ENCODE data around the gene KAT2B.
"Not testable (repeated sequence)": the region's sequence is repeated elsewhere in the genome, so short reads cannot be mapped to it uniquely, and the experiment has no call there.

KAT2B gene

DNA sequence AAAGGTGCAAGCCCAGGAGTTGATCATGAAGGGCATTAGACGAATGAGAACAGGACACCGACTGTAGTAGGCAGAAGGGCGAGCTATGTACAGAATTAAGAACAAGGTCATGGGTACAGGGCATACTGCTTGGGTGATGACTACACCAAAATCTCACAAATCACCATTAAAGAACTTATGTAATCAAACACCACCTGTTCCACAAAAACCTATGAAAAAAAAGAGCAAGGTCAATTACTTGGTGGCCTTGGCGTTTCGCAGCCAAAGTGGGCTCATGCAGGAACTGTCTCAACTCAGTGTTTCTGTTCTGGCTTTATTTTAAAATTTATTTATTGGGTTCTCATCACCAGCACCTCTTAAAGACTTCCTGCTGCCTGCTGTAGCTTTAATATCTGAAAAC lies 2.1 kb downstream of the KAT2B start:
- DNase-seq, result no peak

DNA sequence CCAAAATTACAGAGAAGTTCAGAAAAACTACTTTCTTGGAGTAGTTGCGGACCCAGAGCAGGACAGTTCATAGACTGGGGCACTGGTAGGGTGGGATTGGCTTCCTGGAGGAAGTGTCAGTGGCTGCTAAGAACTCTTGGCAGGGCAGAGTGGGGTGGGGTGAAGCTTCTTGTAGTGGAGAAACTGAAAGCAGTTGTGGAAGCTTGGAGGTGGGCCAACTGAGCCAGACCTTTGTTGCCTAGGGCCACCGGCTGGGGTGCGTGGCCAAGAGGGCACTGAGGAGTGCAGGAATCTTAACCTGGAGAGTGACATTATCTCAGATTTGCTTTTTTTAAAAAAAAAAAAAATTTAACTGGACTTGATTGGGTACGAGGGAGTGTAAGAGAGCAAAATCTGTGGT lies 3.1 kb downstream of the KAT2B start:
- DNase-seq, result peak; percentile 67

DNA sequence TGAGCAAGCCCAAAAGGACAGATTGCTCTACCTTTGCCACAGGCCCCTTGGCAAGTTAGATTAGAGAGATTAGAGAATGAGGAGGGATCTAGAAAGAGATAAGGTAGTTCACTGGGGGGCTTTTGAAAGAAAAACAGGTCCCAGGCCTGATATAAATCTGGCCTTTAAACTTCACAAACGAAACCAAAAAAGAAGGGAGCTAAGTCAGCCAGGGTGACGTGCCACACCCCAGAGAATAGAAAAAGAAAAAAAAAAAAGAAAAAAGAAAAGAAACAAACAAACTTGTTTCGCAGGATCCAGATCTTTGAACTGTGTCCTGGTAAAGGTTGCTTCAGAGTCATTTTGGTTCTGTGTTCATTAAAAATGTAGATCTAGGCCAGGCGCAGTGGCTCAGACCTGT lies 3.6 kb downstream of the KAT2B start:
- no peak for DNase-seq

DNA sequence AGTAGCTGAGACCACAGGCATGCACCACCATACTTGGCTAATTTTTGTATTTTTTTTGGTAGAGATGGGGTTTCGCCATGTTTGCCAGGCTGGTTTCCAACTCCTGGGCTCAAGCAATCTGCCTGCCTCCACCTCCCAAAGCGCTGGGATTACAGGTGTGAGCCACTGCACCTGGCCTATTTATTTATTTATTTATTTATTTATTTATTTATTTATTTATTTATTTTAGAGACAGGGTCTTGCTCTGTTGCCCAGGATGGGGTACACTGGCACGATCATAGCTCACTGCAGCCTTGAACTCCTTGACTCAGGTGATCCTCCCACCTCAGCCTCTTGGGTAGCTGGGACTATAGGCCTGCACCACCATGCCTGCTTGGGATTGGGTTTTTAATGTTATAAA lies 4.9 kb downstream of the KAT2B start:
- not testable (repeated sequence) for DNase-seq

DNA sequence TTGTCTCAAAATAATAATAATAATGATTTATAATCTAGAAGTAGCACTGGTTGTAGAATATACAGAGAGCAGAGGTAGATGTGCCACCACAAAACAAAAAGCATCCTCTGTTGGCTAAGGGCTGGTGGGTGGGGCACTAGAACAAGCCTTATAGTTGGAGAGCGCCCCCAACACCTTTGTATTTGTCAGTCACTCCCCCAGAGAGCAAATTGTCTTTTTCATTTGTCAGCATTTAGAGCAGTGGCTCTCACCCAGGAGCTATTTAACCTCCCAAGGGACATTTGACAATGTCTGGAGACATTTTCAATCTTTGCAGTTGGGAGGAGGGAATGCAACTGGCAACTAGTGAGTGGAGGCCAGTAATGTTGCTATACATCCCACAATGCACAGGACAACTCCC lies 6.3 kb downstream of the KAT2B start:
- no peak for DNase-seq

DNA sequence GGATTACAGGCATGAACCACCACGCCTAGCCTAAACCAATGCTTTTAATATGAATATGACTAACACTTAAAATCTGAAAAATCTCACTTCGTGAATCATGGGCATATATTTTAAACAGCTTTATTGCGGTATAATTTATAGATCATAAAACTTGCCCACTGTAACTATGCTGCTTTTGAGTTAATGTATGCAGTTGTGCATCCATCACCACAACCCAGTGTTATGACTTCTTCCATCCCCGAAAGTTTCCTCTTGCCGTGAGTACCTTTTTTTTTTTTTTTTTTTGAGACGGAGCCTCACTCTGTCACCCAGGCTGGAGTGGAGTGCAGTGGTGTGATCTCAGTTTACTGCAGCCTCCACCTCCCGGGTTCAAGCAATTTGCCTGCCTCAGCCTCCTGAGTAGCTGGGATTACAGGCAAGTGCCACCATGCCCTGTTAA lies 7.1 kb downstream of the KAT2B start:
- no peak for DNase-seq

DNA sequence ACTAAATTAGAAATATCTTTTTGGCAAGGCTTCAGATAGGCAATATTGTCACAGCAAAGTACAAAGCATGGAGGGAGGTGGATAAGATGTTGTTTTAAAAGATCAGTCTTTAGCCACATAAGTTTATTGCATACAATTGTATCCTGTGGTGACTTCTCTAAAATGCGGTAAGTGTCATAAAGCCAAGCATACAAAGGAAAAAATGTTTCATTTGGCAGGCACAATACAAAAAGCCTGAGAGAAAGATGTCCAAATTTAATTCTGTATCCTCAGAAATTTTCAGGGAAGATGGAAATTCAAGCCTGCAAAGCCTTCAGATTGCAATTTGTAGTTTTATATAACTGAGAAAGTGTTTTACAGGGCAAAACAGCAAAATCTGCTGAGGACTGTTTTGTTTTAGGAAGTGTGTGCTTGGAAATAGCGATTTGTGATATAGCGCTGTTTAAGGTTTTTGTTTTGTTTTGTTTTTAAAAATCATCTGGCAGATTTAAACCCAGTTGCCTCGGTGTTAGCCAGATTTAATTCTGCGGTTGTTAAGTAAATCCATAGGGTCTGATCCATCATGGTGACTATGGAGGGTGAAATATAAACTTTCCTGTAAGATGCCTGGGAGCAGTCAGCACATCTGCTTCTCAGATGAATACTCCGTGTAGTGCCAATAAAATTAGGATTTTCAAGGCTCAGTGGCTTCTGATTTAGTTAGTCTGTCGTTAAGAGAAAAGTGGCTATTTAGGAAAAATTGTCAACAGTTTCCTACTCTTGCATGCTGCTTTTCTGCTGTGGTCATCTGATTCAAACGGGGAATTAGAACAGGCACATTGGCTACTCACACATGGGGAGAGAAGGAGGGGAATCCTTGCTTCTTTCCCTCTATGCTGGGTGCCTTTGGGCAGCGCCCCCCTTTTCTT lies 8.0 kb downstream of the KAT2B start:
- DNase-seq, result no peak

DNA sequence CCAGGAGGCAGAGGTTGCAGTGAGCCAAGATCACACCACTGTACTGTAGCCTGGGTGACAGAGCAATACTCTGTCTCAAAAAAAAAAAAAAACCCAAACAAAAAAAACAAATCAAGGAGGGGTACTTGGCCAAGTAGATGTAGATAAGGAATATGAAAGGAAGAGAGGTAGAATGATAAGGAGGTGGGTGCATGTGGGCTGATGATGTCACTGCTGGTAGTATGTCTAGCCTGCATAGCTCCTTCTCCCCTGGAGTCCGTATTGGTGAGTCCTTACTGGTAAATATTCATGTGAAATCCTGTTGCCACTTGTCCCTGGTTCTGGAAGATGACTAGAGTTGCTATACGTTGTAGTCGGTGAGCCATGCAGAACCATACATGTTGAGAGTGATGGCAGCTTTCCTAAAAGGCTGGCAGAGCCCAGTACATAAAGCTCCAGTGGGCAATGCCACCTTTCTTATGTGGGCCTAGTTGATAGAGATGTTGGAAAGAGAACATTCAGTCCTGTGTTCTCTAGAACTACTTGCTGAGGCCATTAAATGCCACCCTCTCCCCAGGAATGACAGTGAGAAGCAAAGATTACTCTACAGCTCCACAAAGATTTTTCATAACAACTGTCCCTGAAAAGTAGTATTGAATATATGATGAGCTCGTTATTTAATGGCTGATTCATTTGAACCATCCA lies 11.0 kb downstream of the KAT2B start:
- DNase-seq, result no peak

DNA sequence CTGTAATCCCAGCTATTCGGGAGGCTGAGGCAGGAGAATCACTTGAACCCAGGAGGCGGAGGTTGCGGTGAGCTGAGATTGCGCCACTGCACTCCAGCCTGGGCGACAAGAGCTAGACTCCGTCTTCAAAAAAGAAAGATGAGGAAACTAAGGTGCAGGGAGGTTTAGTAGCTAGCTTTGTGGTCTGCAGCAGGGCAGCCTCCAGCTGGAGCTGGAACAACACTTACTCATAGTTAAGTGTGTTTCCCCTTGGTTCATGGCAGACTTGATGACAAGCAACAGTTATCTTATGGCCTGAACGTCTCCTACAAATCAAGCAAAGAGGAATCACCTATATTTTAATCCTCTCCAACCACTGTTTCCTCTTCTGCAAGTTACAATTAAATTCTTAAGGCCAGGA lies 12.6 kb downstream of the KAT2B start:
- no peak for DNase-seq

DNA sequence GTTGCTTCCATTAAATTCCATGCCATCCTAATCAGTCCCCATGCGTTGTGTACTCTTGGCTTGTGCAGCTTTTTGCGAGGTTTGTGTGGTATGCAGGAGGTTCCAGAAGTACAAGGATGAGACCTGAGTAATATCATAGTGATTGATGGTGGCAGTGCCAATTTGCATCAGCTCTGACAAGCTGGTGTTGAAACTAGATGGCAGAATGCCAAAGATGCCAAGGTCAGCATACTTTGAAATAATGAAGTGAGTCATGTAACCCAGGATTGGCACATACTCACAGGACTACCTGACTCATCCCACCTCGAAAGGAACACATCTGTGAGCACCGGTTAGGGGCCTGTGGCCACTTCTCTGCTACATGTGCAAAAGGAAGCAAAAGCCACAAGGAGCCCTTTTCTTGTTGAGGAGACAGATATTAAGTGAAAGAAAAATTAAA lies 14.3 kb downstream of the KAT2B start:
- peak; percentile 76 for DNase-seq

DNA sequence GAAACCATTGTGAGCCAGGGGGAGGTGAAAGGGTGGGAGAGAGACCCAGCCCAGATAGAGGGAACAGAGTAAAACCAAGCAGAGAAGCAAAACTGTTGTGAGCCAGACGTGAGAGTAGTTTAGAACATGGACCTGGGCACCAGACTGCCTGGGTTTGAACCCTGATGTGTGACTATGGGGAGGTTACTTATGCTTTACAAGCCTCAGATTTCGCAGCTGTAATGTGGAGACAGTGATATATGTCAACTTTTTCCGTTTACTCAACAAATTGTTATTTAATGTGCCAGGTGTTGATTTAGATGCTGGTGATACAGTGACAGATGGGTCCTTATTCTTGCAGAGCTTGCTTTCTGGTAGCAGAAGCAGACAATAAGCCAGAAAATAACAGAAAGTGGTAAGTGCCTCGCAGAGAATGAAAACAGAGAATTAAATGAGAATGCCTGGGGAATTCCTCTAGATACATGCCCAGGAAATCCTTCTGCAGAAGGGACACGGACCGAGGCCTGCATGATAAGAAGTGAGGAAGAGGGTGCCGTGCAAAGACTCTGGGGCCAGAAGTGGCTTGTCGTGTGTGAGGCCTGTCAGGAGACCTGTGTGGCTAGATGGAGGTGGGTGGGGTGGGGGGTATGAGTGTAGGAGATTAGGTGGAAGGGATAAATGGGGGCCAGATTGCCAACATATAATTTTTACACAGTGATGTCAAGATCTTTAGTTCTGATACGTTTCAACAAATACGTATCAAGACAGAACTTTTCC lies 15.0 kb downstream of the KAT2B start:
- no peak for DNase-seq

DNA sequence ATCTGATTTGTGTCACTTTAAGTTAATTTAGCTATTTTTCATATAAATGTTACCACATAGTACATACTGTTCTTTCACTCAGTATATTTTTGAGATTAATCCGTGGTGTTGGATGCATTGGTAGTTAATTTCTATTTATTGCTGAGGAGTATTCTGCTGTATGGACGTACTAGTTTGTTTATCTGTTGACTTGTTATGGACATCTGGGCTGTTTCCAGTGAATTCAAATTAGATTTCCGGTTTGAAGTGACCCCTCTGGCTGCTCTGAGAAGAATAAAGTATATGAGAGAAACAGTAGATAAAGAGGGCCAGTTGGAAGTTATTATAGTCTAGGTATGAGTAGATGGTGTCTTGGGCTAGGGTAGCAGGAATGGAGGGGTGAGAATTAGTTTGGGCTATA lies 15.6 kb downstream of the KAT2B start:
- DNase-seq, result no peak

DNA sequence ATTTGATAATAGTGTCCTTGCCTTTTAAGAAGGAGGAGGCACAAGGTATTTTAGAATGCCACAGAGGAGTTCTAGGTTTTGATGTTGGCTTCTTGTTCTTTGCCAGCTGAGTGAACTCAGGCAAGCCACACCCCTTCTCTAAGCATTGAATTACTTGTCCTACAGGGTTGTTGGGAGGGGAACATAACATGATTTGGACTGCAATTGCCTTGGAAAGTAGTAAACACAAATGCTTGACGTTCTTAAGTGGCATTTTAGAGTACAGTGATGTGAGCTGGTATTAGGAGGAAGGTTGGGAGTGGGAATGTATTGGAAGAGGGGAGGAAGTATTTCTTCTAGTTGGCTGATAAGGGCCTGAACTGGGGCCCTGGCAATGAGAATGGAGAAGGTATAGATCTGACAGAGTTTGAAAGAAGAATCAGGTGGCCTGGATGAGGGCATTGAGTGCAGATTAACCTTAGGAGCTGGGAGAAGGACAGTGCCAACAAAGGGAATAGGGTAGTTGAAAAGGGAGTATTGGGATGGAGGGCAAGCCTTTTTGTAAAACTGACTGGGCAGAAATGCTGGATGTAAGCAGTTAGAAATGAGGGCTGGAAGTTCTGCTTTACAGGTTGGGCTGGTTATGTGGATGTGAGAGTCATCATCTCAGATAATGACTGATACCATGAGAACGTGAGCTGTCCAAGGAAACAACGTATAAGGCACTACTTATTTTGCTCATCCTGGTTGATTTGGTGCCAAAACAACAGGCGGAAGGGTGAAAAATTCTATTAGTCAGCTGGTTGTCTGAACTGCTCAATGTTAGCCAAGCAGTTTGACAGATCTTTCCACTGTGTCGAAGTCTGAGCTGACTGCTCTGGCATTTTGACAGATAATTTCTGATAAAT lies 16.7 kb downstream of the KAT2B start:
- no peak for DNase-seq

DNA sequence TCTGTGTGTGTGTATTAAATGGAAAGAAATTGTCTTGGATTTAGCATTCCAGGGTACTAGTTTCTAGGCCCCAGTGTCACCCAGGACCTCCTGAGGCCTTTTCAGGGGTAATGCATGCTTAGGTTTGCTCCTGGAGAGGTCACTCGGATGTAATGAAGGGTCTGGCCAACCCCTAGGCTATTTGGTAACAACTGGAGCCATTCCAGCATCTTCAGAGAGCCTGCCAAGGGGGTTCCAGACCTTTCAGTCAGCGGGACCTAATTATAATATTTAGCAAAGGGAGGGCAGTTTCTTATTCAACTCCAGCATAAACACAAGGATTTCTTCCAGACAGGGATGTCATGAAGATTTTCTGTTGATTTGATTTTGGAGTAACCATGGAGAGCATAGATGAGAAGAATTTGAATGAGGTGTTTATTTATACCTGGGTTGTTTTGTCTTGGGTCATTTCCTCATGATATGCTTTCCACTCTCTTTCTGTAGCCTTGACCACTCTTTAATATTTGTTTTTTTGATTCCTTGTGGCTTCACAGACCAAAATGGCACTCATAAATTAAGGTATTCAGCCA lies 17.4 kb downstream of the KAT2B start:
- no peak for DNase-seq

DNA sequence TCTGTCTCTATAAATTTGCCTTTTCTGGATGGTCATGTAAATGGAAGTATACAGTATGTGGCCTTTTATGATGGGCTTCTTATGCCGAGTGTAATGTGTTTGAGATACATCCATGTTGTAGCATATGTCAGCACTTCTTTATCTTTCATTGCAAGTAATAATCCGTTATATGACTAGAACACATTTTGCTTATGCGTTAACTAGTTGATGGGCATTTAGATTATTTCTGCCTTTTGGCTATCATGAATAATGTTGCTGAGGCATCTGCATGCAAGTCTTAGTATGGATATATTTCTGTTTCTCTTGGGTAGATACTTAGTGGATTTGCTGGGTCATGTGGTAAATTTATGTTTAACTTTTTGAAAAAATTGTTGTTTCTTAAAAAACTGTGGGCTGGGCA lies 19.7 kb downstream of the KAT2B start:
- DNase-seq, result no peak

DNA sequence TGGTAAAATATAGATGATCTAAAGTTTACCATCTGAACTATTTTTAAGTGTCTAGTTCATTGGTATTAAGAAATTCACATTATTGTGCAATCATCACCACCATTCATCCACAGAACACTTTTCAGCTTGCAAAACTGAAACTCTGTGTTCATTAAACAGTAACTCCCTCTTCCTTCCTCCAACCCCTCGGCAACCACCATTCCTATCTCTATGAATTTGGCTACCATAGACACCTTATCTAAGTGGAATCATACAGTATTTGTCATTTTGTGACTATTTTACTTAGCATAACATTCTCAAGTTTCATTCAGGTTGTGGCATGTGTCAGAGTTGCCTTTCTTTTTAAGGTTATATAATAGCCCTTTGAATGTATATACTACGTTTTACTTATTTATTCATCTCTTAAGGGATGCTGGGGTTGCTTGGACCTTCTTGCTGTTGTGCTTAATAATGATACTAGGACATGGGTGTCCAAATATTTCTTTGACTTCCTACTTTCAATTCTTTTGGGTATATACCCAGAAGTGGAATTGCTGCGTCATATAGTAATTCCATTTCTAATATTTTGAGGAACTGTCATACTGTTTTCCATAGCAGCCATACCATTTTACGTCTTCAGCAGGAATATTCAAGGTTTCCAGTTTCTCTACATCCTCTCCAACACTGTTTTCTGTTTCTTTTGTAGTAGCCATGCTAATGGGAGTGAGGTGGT lies 20.9 kb downstream of the KAT2B start:
- DNase-seq, result no peak

DNA sequence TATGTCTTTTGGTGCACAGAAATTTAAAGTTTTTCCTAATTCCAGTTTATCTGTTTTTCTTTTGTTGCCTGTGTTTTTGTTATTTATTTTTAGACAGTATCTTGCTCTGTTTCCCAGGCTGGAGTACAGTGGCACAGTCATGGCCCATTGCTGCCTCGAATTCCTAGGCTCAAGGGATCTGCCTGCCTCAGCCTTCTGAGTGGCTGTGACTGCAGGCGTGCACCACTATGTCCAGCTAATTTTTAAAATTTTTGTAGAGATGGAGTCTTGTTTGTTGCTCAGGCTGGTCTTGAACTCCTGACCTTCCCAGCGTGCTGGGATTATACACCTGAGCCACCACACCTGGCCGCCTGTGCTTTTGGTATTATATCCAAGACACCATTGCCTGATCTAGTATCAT lies 22.8 kb downstream of the KAT2B start:
- no peak for DNase-seq

DNA sequence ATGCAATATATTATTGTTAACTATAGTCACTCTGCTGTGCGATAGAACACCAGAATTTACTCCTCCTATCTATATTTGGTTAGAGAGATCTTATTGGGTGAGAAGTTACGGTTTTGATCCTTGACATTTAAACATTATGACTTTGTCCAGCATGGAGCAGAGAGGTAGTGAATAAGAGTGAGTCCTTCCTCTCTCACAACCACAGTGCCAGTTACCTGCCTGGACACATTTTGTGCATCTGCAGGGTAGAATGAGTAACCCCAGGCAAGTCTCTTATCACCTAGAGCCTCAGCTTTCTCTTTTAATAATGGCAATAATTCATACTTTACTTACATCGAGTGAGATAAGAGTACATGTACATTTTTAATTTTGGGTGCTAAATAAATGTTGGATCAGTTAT lies 24.1 kb downstream of the KAT2B start:
- no peak for DNase-seq

DNA sequence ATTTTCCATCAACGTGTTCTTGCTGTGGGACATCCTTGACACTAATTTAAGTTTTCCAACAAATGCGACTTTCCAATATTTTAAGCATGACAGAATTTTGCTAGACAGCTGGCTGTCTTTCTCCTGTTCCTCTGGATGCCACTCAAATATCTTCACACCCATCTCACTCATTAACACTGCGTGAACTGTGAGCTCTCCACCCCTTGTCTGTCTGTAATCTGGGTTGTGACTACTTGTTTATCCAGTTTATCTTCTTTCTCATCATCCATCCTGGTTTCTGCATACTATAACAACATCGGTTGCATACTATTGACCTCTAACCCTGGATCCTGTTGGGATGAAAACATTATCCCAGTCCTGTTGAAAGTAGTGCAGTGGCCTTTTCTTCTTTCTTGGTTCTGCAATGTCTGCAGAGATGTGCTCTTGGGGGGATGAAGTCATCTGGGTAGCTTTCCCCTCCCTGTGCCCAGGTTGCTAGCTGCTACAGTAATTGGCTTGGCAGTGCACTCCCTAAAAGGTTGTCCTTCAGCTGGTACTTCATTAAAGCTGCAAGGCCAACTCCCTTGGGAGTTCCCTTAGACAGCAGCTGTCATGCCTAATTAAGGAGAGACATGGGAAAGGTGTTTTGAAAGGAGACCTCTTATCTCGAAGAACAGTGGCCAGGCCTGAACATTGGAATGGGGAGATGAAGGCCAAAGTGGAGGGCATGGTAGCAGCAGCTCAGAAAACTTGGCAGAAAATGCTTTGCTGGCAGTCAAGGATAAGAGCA lies 24.7 kb downstream of the KAT2B start:
- DNase-seq, result no peak

DNA sequence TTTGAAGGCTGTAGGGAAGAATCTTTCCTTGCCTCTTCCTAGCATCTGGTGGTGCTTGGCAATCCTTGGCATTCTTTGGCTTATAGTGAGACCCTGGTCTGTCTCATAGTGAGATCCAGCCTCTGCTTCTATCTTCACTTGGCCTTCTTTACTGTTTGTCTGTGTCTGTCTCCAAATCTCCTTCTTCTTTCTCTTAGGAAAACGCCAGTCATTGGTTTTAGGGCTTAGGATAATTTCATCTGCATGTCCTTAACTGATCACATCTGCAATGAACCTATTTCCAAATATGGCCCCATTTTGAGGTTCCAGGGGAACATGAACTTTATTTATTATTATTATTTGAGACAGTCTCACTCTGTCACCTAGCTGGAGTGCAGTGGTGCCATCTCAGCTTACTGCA lies 25.8 kb downstream of the KAT2B start:
- no peak for DNase-seq
